IPS DF 19.7 (cell line): ENCODE results near the gene HDAC10.
"Not testable (repeated sequence)": the region's sequence is repeated elsewhere in the genome, so short reads cannot be mapped to it uniquely, and the experiment has no call there.

Experiments
- DNase-seq: peaks from one replicate; pipeline ENCODE4 v3.0.0-alpha.2; 2013; ENCODE audit warnings: low read depth, low spot score

HDAC10 gene

GRCh38 chr22:50218153-50218995, 32.7 kb downstream of the HDAC10 start:
- no peak for DNase-seq

DNA sequence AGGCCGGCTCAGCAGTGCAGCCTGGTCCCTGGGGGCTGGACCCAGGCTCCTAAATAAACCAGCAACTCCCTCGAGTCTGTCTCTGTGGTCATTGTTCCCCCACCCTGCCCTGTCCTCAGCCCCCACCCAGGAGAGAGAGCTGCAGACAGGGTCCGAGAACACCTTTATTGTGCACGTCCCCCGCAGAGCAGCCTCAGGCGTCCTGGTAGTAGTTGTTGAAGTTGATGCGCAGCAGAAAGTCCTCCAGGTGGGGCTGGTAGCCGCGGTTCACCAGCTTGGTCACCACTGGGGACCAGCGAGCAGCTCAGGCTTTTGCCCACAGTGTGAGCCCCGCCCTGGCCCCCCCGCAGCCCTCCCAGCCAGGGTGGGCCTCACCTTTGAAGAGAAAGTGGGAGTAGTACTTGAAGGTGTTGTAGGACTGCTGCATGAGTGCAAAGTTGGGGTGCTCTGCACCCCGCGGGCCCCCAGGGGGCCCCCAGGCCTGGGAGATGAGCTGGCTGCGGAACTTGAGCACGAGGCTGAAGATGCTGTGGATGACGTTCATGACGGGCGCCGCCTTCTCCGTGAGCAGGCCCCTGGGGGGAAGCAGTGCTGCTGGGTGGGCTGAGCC, 33.4 kb downstream of the HDAC10 start:
- DNase-seq = no peak

DNA sequence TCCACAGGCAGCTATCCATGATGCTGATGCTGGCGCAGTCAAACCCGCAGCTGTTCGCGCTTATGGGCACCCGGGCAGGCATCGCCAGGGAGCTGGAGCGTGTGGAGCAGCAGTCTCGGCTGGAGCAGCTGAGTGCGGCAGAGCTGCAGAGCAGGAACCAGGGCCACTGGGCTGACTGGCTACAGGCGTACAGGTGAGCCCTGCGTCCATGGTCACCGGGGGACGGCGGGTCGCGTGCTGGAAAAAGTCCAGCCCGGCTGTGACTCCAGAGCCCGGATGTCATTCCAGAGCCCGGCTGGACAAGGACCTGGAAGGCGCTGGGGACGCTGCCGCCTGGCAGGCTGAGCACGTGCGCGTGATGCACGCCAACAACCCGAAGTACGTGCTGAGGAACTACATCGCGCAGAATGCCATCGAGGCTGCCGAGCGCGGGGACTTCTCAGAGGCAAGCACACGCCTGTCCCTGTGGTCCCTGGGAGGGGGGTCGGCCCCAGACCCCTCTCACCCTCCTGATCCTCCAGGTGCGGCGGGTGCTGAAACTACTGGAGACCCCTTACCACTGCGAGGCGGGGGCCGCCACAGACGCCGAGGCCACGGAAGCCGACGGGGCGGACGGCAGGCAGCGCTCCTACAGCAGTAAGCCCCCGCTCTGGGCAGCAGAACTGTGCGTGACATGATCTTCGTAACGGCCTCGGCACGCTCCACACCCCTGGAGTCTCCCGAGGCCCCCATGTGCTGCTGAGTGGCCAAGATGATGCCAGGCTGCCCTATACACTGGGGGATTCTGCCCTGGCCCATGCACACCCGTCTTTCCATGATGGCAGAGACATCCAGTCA, 34.2 kb downstream of the HDAC10 start:
- DNase-seq = no peak

GRCh38 chr22:50216055-50216683, 34.9 kb downstream of the HDAC10 start:
- no peak for DNase-seq

DNA sequence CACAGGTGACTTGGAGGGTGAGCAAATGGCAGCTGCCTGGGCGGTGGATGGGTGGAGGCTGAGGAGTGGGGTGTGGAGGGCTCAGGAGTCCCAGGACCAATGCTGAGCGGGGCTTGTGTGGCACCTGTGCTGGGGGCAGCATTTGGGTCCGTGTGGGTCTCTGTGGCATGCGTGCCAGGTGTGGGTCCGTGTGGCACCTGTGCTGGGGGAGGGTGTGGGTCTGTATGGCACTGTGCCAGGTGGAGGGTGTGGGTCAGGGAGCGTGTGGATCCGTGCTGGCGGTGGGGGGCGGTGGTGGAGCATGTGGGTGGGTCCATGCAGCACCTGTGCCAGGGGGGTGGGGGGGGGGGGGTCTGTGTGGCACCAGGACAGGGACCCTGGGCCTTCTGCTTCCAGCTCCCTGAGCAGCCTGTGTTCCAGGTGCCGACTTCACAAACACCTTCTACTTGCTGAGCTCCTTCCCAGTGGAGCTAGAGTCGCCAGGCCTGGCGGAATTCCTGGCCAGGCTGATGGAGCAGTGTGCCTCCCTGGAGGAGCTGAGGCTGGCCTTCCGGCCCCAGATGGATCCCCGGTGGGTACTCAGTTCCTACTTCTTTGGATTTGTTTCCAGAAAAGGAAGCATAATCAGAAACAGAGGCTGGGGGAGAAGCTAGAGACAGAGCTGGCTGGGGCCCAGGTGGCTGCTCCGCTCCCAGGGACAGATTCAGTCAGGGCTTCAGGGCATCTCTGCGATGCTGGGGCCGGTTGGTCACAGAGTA, 35.6 kb downstream of the HDAC10 start:
- no peak for DNase-seq

GRCh38 chr22:50213263-50213662, 37.8 kb downstream of the HDAC10 start:
- no peak for DNase-seq

DNA sequence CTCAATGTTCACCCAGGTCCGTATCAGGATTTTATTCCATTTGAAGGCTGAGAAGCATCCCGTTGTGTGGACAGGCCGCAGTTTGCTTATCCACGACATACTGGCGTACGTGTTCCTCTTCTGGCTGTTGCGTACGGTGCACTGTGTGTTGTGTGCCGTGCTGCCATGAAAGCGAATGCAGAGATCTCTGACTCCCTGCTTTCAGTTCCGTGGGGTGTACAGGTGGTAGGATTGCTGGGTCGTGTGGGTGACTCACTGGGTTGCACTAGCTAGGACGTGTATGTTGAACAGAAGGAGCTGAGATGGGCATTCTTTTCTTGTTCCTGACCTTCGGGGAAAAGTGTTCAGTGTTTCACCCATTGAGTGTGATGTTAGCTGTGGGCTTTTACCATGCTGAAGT, 39.9 kb downstream of the HDAC10 start:
- DNase-seq = no peak

GRCh38 chr22:50210378-50211139, 40.5 kb downstream of the HDAC10 start:
- no peak for DNase-seq

DNA sequence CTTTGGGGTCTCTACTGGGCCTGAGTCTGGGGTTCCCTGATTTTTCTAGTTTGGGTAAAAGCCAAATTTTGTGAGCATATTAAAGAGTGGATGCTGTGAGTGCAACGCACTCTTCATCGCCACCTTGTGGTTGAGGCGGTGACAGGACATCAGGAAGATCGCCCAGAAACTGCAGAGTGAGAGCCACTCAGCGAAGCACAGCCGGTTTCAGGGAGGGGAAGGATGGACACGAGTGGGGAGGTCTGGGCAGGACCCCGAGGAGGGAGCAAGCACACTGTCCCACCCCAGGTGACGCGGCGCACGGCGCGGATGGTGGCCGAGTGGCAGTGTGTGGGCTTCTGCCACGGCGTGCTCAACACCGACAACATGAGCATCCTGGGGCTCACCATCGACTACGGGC, 41.2 kb downstream of the HDAC10 start:
- no peak for DNase-seq

DNA sequence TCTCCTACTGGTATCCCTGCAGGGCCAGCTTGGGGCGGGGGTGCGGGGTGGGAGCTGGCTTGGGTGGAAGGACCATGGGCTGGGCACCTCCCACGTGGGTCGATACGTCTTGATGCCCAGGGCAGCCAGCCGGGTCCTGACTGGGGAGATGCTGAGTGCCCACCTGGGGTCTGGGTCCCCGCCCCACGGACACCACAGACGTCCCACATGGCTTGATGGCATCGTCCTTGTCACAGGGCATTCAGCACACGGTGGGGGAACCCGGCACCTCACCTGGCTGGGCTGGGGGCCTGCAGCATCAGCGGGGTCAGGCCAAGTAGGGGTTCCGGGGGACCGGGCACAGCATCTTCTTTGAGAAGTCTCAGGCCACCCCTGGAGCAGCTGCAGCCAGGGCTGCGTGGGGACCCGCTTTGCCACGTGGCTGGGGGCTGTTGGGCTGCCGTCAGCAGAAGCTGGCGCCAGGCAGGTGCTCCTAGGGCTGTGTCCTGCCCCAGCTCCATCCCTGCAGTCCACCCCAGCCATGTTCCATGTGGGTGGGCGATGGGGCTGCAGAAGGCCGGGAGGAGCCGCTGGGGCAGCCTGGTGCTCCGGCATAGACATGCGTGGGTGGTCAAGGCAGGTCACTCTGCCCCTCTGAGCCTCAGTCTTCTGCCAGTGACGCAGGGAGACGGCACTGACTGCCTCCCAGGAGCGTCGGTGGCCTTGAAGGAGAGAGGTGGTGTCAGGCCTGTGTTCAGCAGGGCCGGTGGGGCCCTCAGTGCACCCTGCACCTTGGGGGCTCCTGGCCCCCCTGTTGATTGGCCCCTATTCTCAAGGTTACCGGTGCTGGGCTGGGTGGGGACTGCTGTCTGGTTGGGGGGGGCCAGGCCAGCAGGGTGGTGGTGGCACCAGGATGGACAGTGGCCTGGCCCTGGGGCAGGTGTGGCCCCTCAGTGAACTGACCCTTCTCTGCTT, 41.8 kb downstream of the HDAC10 start:
- no peak for DNase-seq

GRCh38 chr22:50208430-50208938, 42.6 kb downstream of the HDAC10 start:
- no peak for DNase-seq

GRCh38 chr22:50207383-50208140, 43.5 kb downstream of the HDAC10 start:
- DNase-seq = no peak

GRCh38 chr22:50206599-50206998, 44.5 kb downstream of the HDAC10 start:
- no peak for DNase-seq

GRCh38 chr22:50205781-50206569, 45.1 kb downstream of the HDAC10 start:
- no peak for DNase-seq

DNA sequence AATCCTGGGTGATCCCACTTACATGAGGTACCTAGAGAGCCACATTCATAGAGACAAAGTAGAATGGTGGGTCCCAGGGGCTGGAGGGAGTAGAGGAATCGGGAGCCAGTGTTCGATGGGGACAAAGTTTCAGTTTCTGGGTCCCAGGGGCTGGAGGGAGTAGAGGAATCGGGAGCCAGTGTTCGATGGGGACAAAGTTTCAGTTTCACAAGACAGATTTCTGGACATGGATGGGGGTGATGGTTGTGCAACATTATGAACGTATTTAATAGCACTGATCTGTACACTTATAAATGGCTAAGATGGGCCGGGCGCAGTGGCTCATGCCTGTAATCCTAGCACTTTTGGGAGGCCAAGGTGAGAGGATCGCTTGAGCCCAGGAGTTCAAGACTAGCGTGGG, 46.1 kb downstream of the HDAC10 start:
- not testable (repeated sequence) for DNase-seq

DNA sequence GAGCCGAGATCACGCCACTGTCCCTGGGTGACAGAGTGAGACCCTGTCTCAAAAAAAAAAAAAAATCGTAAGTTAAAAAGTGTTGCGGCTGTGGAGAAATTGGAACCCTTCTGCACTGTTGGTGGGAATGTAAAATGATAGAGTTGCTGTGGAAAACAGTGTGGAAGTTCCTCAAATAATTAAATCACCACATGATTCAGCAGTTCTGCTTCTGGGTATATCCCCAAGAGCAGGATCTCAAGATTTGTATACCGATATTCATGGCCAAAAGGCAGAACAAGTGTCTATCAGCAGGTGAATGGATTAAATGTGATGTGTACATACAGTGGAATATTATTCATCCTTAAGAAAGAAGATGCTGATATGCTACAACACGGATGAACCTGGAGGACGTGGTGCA, 46.5 kb downstream of the HDAC10 start:
- DNase-seq = no peak

DNA sequence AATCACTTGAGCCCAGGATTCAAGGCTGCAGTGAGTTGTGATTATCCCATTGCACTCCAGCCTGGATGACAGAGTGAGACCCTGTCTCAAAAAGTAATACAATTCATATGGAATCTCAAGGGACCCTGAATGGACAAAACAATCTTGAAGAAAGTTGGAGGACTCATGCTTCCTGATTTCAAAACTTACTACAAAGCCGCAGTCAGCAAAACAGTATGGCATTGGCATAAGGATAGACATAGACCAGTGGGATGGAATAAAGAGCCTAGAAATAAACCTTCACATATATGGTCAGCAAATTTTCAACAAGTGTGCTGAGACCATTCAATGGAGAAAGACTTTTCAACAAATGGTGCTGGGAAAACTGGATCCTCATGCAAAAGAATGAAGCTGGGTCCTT, 47.8 kb downstream of the HDAC10 start:
- DNase-seq = no peak
